ENCODE measurements around the gene RFX2. TPM values are rescaled to one million over a fixed set of nuclear protein-coding genes. Genes with fewer than 3 reads are reported as not detected.

The RFX2 gene
- total RNA-seq, 1 experiment from 2014 or later: 4.6 TPM

DNA sequence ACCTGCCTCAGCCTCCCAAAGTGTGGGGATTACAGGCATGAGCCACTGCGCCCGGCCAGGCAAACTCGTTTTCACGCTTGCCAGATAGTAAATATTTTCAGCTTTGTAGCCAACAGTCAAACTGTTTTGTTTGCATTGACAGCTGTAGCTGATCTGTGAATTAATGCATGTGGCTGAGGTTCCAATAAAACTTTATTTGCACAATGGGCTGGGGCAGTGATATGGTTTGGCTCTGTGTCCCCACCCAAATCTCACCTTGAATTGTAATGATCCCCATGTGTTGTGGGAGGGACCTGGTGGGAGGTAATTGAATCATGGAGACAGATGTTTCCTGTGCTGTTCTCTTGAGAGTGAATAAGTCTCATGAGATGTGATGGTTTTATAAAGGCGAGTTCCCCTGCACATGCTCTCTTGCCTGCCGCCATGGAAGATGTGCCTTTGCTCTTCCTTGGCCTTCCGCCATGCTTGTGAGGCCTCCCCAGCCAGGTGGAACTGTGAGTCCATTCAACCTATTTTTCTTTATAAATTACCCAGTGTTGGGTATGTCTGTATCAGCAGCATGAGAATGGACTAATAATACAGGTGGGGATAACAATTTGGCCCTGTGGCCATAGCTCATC is 110.0 kb downstream of the RFX2 start:
- TF ChIP-seq, protein P1, sequence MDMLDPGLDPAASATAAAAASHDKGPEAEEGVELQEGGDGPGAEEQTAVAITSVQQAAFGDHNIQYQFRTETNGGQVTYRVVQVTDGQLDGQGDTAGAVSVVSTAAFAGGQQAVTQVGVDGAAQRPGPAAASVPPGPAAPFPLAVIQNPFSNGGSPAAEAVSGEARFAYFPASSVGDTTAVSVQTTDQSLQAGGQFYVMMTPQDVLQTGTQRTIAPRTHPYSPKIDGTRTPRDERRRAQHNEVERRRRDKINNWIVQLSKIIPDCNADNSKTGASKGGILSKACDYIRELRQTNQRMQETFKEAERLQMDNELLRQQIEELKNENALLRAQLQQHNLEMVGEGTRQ (CRISPR knock-in tag; IDR thresholded peaks at IDR 0.05): no peak
- TF ChIP-seq, protein P2, sequence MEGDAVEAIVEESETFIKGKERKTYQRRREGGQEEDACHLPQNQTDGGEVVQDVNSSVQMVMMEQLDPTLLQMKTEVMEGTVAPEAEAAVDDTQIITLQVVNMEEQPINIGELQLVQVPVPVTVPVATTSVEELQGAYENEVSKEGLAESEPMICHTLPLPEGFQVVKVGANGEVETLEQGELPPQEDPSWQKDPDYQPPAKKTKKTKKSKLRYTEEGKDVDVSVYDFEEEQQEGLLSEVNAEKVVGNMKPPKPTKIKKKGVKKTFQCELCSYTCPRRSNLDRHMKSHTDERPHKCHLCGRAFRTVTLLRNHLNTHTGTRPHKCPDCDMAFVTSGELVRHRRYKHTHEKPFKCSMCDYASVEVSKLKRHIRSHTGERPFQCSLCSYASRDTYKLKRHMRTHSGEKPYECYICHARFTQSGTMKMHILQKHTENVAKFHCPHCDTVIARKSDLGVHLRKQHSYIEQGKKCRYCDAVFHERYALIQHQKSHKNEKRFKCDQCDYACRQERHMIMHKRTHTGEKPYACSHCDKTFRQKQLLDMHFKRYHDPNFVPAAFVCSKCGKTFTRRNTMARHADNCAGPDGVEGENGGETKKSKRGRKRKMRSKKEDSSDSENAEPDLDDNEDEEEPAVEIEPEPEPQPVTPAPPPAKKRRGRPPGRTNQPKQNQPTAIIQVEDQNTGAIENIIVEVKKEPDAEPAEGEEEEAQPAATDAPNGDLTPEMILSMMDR (IDR thresholded peaks at IDR 0.05): no peak
- no peaks in the 10 kb centered on the region for H3K27me3 Mint-ChIP-seq (ENCODE audit: low read depth)
- H3K4me1 Mint-ChIP-seq: no peaks in the 10 kb centered on the region
- H3K36me3 Mint-ChIP-seq: peaks cover 6% of the 10 kb centered on the region
- ChIA-PET POLR2A (no interaction called here), CTCF (interaction anchor here (0.8 to 2.9 kb wide), 5 partner anchors 13 to 48 kb away, joined by 3 to 20 read pairs (median 4); no protein-coding TSS in a partner anchor)
- no peak overlapping the region for H3K27ac Mint-ChIP-seq
- H3K9me3 Mint-ChIP-seq: peaks cover 11% of the 10 kb centered on the region
- DNase-seq (ENCODE audit: low spot score): no peak
- no peak for ATAC-seq
- no peak overlapping the region for H3K4me3 Mint-ChIP-seq

DNA sequence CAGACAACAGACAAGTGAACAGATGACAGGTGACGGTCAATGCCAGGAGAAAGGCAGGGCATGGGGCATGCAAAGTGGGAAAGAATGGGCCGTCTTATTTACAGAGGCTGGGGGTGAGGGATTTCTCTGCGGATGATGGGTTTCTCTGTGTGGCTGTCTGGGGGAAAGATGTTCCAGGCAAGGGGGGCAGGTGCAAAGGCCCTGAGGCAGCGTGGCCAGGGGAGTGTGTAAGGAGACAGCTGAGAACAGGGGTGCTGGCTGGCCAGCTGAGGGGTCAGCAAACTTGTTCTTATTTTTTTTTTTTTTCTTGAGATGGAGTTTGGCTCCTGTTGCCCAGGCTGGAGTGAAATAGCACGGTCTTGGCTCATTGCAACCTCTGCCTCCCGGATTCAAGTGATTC is 110.6 kb downstream of the RFX2 start:
- POLR2A ChIA-PET: no interaction called here
- Mint-ChIP-seq H3K27me3 (ENCODE audit: low read depth) (no peaks in the 10 kb centered on the region), H3K9me3 (peaks cover 11% of the 10 kb centered on the region)

More for the DNA sequence above, 110.6 kb downstream of the RFX2 start:
- ATAC-seq: no peak
- Mint-ChIP-seq H3K4me3 (no peak overlapping the region), H3K27ac (no peak overlapping the region), H3K36me3 (peaks cover 6% of the 10 kb centered on the region), H3K4me1 (no peaks in the 10 kb centered on the region)
- DNase-seq (ENCODE audit: low spot score): no peak
- TF ChIP-seq, protein P3, sequence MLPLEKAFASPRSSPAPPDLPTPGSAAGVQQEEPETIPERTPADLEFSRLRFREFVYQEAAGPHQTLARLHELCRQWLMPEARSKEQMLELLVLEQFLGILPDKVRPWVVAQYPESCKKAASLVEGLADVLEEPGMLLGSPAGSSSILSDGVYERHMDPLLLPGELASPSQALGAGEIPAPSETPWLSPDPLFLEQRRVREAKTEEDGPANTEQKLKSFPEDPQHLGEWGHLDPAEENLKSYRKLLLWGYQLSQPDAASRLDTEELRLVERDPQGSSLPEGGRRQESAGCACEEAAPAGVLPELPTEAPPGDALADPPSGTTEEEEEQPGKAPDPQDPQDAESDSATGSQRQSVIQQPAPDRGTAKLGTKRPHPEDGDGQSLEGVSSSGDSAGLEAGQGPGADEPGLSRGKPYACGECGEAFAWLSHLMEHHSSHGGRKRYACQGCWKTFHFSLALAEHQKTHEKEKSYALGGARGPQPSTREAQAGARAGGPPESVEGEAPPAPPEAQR (CRISPR knock-in tag; IDR thresholded peaks at IDR 0.05): no peak
- no peak for TF ChIP-seq JUN (CRISPR knock-in tag; IDR thresholded peaks at IDR 0.05)
- TF ChIP-seq, protein P4, sequence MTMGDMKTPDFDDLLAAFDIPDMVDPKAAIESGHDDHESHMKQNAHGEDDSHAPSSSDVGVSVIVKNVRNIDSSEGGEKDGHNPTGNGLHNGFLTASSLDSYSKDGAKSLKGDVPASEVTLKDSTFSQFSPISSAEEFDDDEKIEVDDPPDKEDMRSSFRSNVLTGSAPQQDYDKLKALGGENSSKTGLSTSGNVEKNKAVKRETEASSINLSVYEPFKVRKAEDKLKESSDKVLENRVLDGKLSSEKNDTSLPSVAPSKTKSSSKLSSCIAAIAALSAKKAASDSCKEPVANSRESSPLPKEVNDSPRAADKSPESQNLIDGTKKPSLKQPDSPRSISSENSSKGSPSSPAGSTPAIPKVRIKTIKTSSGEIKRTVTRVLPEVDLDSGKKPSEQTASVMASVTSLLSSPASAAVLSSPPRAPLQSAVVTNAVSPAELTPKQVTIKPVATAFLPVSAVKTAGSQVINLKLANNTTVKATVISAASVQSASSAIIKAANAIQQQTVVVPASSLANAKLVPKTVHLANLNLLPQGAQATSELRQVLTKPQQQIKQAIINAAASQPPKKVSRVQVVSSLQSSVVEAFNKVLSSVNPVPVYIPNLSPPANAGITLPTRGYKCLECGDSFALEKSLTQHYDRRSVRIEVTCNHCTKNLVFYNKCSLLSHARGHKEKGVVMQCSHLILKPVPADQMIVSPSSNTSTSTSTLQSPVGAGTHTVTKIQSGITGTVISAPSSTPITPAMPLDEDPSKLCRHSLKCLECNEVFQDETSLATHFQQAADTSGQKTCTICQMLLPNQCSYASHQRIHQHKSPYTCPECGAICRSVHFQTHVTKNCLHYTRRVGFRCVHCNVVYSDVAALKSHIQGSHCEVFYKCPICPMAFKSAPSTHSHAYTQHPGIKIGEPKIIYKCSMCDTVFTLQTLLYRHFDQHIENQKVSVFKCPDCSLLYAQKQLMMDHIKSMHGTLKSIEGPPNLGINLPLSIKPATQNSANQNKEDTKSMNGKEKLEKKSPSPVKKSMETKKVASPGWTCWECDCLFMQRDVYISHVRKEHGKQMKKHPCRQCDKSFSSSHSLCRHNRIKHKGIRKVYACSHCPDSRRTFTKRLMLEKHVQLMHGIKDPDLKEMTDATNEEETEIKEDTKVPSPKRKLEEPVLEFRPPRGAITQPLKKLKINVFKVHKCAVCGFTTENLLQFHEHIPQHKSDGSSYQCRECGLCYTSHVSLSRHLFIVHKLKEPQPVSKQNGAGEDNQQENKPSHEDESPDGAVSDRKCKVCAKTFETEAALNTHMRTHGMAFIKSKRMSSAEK (CRISPR knock-in tag; IDR thresholded peaks at IDR 0.05; ENCODE audit: borderline replicate concordance): no peak
- no peak for TF ChIP-seq TEAD1 (CRISPR knock-in tag; IDR thresholded peaks at IDR 0.05)
- no peak for TF ChIP-seq CREM (CRISPR knock-in tag; IDR thresholded peaks at IDR 0.05)
- TF ChIP-seq ESRRA (CRISPR knock-in tag; IDR thresholded peaks at IDR 0.05; ENCODE audit: borderline replicate concordance): no peak
- TF ChIP-seq NFE2L1 (CRISPR knock-in tag; IDR thresholded peaks at IDR 0.05): no peak
- no peak for TF ChIP-seq SMAD4 (CRISPR knock-in tag; IDR thresholded peaks at IDR 0.05)
- no peak for TF ChIP-seq GABPB1 (CRISPR knock-in tag; IDR thresholded peaks at IDR 0.05)
- TF ChIP-seq, protein P5, sequence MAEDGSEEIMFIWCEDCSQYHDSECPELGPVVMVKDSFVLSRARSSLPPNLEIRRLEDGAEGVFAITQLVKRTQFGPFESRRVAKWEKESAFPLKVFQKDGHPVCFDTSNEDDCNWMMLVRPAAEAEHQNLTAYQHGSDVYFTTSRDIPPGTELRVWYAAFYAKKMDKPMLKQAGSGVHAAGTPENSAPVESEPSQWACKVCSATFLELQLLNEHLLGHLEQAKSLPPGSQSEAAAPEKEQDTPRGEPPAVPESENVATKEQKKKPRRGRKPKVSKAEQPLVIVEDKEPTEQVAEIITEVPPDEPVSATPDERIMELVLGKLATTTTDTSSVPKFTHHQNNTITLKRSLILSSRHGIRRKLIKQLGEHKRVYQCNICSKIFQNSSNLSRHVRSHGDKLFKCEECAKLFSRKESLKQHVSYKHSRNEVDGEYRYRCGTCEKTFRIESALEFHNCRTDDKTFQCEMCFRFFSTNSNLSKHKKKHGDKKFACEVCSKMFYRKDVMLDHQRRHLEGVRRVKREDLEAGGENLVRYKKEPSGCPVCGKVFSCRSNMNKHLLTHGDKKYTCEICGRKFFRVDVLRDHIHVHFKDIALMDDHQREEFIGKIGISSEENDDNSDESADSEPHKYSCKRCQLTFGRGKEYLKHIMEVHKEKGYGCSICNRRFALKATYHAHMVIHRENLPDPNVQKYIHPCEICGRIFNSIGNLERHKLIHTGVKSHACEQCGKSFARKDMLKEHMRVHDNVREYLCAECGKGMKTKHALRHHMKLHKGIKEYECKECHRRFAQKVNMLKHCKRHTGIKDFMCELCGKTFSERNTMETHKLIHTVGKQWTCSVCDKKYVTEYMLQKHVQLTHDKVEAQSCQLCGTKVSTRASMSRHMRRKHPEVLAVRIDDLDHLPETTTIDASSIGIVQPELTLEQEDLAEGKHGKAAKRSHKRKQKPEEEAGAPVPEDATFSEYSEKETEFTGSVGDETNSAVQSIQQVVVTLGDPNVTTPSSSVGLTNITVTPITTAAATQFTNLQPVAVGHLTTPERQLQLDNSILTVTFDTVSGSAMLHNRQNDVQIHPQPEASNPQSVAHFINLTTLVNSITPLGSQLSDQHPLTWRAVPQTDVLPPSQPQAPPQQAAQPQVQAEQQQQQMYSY (CRISPR knock-in tag; IDR thresholded peaks at IDR 0.05): no peak
- CTCF ChIA-PET: no interaction called here

Data from WTC11 (cell line).